ENCODE data around the gene TXNRD3.

The TXNRD3 gene

DNA sequence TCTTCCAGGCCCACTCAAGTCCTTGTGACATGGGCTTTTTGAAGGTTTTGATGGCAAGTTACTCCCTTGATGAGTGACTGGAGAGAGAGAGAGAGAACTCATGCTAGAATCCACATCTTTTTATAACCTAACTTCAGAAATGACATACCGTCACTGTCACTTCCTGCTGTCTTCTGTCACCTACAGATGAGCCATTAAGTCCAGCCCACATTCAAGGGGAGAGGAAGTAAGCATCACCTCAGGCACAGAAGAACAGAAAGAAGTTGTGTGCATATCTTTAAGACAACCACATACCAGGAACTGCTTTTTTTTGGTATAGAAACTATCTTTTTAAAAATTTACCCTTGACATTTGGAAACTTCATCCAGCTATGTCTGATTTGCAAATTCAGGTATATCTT lies 16.6 kb upstream of the TXNRD3 start:
- DNase-seq = no peak

DNA sequence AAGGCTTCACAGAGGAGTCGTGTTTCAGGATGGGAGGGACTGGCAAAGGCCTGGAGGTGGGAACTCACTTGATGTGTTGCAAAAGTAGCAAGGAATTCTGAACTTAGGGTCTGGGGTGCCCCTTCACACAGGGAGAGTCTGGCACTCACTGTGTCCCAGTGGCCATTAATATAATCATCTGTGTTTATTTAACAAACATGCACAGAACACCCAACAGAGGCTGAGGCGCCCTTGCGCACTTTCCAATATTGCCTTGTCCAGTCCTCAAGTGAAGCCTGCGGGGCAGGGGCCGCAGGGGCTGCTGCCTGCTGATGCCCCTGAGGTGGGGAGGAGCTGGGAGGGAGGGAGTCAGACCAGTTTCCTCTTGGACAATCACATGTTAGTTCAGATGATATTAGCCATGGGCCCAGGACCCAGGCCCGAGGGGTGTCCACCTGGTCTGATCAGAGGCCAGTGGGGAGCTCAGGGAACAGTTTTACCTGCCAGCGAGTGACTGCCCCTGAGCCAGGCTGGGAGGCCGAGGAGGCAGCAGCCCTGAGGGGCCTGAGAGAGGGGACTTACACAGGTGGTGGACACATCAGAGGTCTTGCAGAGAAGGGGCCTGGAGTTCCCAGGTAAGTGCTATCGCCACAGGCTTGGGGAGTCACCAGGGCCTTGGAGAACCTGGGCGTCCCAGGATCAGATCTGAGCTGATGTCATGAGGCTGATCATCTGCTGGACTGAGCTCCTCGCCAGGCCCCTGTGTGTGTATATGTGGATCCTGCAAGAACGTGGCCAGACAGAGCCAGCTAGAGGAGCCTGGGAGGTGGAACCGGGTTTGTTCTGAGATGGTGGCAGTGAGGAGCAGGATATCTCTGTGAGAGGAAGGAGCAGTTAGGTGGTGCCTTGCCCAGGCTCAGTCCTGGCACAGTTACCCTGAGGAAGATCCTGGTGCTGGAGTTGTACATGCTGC lies 13.8 kb upstream of the TXNRD3 start:
- DNase-seq = no peak

DNA sequence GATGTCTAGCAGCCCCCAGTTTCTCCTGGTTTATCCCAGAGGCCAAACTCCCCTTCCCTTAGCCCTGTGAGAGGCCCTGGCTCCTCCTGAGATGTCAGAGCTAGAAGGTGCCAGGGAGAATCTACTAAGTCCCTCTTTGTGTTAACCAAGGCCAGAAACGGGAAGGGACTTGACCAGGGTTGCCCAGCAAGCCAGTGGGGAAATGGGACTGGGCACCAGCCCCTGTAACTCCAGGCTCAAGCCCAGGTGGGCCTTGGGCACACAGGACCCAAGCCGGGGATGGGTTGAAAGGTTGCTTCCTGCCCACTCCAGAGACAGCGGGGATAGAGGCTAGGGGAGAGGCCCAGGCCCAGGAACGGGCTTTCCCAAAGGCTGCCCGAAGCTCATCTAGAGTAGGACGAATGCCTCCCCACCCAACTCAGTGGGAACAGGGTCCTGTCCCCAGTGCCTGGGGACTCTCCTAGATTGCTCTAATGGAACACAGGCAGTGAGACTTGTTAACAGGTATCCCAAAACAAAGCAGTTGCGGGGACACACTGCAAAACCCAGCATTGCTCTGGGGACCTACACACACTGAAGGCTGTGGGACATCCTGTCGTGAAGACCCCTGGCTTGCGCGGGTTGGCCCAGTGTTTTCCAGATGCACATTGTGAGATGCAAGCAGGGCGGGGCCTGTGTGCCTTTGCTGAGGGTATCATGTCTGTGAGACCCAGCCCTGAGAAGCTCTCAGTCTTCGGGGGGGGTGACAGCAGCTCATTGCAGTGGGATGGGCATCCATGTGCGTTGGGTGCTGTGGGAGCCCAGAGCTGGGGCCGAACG lies 12.9 kb upstream of the TXNRD3 start:
- DNase-seq = no peak

DNA sequence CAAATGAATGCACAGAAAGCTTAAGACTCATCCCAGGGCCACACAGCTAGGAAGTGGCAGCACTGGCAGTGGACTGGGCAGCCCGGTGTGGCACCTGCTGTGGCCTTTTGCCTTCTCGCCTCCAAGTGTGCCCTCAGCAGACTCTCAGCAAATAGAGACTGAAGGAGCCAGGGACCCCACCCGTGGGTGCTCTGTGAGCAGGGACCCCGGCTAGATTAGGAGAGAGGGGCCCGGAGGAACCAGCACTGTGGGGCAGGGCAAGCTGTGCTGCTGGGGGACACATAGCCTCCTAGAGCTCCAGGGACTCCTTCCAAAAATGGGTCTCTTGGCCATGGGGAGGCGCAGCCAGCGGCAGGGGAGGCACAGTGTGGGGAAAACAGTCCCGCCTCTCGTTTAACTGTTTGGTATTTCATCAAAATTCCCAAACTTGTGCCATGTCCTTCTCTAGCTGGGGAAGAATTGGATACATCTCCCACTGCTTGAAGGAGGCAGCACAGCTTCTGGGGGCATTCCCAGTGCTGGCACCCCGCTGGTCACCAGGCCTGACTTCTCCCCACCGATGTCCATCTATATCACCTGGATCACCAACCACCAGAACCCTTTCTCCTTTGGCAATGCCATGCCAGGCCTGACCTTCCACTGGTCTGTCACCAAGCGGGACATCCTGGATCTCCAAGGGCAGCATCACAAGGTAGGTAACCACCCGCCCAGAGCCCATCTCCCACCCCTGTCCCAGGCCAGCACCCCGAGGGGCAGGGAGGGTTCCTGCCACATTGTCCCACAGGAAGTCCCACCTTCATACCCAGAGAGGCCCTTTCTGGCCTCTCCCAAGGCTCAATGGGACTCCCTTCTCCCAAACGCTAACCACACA lies 12.0 kb upstream of the TXNRD3 start:
- DNase-seq = no peak

DNA sequence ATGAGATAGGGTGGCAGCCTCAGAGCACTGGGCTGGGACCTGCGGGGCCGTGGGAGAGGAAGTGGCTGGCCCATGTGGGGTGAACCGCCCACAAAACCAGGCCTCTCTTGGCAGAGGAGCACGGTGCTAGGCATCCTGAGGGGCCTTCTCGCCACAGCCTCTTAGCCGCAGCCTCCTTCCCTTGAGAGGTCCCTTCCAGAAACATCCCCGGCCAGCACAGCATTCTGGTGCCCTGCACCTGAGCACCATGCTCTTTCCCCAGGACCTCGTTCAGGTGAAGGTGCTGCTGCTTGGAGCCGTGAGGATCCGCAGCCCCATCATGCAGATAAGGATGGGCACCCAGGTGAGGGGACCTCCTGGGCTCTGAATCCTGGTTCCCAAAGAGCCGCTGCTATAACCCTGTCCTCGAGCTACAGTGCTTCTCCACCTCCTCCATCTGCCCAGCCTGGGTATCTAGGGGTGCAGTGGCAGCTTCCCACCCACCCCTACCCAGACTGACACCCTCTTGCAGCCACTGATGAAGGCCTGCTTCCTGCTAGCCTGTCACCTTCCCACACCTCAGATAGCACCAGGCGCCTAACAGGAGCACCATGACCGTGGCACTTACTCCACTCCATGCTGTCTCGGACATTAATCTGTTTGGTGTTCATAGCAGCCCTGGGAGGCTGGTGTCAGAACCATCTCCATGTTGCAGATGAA lies 11.2 kb upstream of the TXNRD3 start:
- no peak for DNase-seq

DNA sequence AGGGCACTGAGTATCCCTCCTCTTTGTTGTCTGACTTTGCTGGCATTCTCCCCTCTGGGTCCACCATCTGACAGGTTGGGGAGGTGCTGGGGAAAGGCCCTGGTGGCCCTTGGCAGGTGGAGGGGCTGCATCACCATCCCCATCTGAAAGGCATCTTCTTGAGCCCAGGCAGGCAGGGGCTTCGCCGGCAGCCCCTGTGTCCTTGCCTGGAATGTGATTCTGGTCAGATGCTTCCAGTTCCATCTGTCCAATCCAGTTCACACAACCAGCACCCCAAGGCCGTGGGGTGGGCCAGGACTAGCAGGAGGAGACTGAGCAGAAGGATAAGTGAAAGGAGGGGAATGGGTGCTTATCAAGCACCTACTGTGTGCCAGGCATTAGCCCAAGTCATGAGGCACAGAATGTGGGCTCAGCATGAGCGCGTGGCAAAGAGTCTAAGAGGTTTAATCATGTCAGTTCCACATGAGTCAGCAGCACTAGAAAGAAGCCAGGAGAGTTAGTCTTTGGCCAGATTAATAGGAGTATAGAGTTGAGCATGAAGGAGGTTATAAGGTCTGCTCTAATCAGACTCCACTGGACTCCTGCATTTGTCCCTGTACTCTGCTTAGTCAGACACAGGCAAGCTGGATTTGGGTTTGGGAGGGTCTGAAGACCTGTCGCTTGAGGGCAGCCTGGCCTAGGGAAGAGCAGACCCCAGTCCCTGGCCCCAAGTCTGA lies 10.5 kb upstream of the TXNRD3 start:
- no peak for DNase-seq

DNA sequence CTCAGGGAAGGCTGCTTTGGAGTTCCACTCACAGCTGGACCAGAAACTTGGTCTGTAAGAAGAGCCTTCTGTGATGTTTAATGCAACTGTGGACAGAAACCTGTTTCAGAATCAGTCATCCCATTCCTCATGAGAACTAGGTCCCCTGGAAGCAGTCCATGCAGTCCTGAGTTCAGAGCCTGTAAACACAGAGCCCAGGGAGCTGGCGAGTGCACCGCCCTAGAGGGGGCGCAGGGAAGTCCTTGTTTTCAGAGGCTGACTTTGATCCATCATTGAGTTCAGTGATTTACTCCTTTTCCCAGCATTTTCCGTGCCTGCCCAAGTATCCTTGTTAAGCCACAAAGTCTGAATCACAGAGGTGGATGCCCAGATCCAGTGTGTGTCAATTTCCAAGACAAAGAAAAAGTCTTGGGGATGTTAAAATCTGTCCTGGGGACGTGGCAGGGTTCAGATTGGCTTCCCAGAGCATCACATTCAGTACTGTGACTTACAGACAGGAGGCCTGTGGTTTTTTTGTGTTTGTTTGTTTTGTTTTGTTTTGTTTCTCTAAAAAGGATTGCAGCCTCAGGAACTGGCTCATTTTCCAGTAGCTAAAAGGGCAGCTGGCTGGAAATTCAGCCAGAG lies 9.8 kb upstream of the TXNRD3 start:
- DNase-seq = no peak

DNA sequence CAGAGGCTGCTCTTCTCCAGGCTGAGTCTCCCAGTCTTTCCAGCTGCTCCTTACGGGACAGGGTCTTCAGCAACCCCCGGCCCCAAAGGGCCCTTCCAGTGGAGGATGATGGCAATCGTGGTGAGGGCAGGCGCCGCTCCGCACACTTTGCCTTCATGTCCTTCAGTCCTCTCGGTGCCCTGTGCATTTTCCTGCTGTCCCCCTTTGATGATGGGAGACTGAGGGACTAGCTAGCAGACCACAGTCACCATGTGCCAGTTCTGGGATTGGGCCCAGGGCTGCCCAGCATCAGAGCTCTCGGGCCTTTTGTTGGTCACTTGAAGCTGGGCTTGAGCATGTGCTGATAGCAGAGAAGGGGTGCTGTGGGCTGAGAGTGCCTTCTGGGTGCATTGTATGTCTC lies 8.8 kb upstream of the TXNRD3 start:
- no peak for DNase-seq

DNA sequence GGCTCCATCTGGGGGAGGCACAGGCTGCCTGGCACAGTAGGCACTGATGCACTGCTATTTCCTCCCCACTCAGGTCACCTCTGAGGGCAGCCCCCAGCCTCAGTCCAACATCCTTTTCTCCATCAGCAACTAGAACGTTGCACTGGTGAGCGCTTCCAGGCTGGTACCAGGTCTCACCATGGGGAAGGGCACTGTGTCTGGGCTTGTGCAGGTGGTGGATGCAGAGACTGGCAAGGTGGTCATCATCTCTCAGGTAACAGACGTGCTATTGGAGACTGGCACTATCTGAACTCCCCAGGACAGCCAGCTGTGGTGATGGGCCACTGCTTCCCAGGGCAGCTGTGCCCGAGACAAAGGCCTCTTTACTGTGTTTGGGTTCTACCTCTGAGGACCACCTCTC lies 8.3 kb upstream of the TXNRD3 start:
- no peak for DNase-seq

DNA sequence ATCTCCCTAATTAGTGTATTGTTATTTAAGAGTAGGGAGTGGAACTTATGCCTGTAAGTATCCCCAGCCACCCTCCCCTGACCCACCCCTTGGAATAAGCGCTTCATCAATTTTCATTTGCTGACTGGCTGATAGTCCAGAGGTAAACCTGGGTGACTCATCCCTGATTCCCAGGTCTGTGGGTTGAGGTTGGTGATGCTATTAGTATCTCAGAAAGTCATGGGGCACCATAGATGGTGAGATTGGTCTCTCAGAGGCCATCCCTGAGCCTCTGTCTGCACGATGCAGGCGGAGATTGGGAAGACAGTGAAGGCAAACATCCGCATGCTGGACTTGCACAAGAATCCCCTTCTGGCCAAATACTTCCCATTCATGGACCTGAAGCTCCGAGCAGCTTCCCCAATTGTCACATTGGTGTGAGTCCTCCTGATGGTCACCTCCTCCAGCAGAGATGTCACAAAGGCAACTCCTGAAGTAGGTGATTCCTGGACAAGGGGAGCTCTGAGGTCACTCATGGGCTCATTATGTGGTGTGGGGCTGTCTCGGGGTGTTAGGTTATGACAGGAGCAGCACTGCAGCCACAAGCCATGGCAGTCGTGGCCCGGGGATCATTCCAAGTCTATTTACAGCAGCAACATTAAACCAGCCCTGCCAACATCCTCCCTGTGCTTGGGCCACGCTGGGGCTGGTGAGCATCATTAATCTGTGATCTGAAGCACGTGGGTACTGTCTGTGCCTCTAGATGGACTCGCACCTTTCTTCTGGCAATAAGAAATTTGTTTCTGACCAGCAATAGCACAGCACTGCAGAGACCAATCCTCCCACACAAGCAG lies 6.8 kb upstream of the TXNRD3 start:
- no peak for DNase-seq

DNA sequence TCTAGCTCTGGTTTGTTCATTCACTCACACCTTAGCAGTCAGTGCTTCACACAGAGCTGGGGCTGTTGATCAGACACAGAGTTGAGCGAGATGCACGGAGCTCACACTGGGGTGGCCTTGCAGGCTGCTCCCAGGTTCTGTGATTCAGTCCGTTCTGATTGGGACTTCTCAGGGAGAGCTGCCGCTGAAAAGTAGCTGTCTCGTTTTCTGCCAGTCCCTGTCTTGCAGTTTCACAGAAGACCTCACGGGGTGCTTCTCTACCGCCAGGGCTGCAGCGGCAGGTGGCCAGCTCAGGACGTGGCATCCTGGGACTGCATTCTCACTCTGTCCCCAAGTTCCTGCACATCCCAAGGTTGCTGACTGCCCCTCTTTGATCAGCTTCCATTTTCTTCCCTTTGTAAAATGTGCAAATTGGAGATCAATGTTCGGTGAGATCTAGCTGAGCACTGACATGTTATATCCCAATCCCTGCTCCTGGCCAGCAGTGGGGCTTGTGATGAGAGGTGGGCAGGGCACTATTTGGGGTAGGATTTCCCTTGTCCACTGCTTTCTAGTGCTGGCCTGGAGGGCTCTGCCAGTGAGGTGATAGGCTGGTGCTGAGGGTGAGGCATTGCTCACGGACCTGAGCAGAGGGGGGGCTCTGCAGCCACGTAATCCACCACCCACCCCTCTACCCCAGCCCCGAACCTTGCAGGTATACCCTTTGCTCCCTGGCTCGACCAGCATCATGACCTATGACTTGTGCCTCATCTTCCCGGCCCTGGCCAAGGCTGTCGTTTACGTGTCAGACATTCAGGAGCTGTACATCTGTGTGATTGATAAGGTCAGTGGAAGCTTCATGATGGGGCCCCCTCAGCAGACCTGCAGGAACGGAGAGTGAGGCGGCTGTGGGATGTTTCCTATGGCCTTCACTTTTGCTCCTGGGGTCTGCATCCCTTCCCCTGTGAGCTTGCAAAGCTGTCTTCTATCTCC lies 5.3 kb upstream of the TXNRD3 start:
- no peak for DNase-seq

DNA sequence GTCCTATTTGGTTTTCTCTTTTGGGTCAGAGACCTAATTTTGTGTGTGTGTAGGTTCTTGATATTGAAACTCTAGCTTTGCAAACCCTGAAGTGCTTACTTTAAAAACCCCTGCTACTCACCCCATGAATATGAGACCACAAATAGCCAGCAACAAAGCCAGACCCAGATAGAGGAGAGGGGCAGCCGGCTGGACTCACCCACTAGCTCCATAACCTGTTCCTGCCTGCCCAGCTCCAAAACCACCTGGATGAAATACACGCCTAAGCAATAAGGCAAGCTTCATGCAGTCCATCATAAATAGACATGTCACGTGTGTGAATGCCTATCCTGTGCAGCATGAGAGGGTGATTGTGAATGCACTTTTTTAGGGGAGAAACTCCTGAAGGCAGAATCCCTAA lies 3.7 kb upstream of the TXNRD3 start:
- DNase-seq = no peak

DNA sequence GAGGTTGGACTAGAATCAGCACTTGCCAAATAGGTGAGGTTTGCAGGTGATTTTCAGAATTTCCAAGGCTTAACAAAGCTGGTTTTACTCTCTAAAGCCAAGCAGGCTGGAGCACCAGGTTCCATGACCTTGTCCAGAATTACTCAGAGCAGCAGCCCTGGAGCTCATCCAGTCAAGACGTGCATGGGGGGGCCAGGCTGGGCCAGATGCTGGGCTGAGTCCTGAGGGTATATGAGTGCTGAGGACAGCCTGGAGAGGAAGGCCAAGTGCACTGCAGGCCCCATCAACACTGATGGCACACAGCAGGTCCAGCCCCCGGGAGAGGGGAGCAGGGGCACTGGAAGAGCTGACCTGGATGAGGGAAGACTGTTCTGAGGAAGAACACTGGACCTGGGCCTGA lies 3.0 kb upstream of the TXNRD3 start:
- no peak for DNase-seq

DNA sequence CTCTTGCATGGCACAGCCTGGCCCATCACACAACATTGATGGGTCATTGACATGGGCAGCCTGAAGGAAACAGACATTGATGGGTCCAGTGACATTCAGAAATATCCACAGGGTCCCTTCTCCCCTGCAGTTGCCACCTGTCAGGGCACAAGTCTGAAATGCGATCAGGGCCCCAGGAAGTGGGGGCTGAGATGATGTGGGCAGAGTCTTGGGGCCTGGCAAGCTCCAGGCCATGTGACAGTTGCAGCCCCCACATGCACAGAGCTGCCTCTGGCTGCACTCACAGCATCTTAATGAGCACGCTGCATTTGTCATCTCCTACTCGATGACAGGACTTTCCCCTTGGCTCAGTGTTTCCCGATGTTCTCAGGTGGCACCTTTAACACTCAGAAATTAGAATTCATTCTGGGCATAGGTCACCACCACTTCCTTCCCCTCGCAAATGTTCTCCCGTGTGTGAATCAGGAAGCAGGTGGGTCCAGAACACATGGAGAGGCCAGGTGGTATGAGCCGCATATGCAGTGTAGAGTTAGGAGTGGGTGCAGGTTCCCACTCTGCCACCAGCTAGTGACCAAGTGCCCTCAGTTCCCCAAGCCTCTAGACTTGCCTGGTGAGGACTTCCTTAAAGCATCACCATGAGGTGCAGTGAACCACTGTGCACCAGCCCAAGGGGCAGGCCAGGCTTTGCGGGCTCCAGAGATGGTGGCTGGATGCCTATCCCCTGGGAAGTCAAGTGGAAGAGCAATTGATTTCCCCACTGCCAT lies 1.6 kb upstream of the TXNRD3 start:
- DNase-seq = no peak

DNA sequence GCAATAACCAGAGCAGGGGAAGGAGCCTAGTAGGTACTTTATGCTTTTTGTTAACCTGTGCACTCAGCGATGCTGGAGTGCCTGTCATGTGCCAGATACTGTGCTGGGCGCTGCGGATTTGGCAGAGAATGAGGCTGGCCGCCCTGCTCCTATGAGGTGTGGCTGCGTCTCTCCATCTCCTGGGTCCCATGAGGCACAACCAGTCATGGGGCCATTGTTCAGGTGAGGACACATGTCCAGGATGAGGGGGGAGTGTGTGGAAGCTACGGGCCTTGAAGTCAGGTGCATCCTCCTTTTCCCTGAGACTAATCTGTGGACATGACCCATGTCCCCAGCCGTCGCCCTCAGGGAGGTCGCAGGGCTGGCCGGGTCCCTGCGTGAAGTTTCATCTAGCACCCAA lies 963 bp upstream of the TXNRD3 start:
- DNase-seq = no peak

DNA sequence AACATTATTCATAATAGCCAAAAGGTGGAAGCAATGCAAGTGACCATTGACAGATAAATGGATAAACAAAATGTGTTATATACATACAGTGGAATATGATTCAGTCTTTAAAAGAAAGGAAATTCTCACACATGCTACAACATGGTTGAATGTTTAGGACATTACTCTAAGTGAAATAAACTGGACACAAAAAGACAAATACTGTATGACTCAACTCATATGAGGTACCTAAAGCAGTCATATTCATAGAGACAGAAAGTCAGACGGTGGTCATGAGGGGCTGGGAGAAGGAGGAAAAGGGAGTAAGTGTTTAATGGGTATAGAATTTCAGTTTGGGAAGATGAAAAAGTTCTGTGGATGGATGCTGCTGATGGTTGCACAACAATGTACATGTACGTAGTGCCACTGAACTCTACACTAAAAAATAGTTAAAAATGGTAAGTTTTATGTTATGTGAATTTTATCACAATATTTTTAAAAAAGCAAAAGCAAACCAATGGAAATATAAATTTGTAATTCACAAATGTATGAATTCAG lies 5.3 kb downstream of the TXNRD3 start:
- no peak for DNase-seq

DNA sequence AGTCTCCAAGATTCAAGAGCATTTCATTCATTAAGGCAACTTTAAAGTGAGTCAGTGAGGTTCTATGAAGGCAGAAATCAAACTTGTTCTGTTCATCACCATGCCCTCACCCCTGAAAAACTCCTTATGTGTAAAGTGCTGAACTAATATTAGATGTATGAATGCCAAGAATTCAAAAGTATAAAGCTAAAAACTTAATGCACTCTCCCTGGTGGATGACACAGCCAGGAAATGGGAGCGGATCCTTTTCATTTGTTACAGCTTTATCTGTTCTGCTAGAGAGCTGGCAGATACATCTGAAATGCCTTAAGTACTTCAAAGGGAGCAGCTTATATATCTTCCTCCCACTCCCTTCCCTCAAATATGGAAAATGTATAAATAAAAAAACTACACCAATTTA lies 8.2 kb downstream of the TXNRD3 start:
- DNase-seq = no peak

DNA sequence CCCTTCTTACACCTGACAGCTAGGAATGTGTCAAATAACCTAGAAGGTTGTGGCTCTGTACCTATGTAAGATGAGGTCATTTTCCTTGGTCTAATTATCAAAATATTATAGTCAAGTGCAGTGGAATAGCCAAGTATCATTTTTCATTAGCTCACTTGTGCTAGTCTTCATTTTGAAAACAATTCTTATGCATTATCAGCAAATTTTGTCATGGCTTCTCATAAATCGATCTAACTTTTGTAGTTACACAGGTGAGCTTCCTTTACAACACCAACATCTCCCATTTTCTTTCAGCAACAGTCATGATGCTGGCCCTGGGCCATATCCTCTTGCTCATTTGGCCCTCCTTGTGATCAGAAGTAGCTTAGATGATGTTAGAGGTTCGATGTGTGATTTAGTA lies 10.3 kb downstream of the TXNRD3 start:
- no peak for DNase-seq

Measured in cortex of kidney (tissue), 1 donor.